ENCODE measurements around the gene PCNX4.

GRCh38 chr14:60178164-60178563 is 86.4 kb downstream of the PCNX4 start:
- TF ChIP-seq EZH2 (IDR thresholded peaks at IDR 0.05; ENCODE audit: borderline replicate concordance, low read depth, low read length, poor library complexity, severe bottlenecking) (no peak), CTCF (conservative IDR thresholded peaks at IDR 0.05; ENCODE audit: low read depth, low read length) (no peak)

Measured in A673 (cell line).